ENCODE measurements around the gene DCAF15.
A peak's percentile ranks its signal among the peaks of the same experiment; 100 is the strongest.

DCAF15 gene

GRCh38 chr19:13995878-13996765 lies 43.8 kb downstream of the DCAF15 start:
- Histone ChIP-seq H3K23ac (ENCODE audit: low read length in 2 of 2) (no peak overlapping the region), H2BK120ac (ENCODE audit: low read depth, low read length) (no peak overlapping the region), H2BK15ac (ENCODE audit: low read depth, poor library complexity, severe bottlenecking) (no peak overlapping the region), H3K4ac (ENCODE audit: low read depth in 1 of 2, low read length in 2 of 2) (no peak overlapping the region), H3K27me3 (ENCODE audit: control insufficient read depth in 1 of 2, insufficient read depth in 1 of 2, low read length in 2 of 2) (no peaks in the 10 kb centered on the region), H2BK12ac (ENCODE audit: low read length in 2 of 2) (no peak overlapping the region), H4K91ac (ENCODE audit: low read length) (peak overlapping the region; percentile 21), H3K36me3 (ENCODE audit: control insufficient read depth in 1 of 2, insufficient read depth in 2 of 2, low read depth in 1 of 2, low read length in 2 of 2) (peaks cover 23 to 61% of the 10 kb centered on the region in 2 experiments), H3K79me1 (replicated peaks; ENCODE audit: low read length, poor library complexity, severe bottlenecking) (peaks cover 59% of the 10 kb centered on the region), H3K9me3 (ENCODE audit: control insufficient read depth, low read length) (peaks cover 10% of the 10 kb centered on the region), H3K14ac (ENCODE audit: low read length in 2 of 2) (no peak overlapping the region), H3K4me1 (ENCODE audit: control insufficient read depth, insufficient read depth, low read depth, low read length) (peaks cover 4% of the 10 kb centered on the region), H2AK5ac (ENCODE audit: low read length, severe bottlenecking) (no peak overlapping the region), H2BK5ac (ENCODE audit: low read depth, low read length, poor library complexity, severe bottlenecking) (no peak overlapping the region), H3K27ac (ENCODE audit: low read length, poor library complexity, severe bottlenecking) (no peak overlapping the region), H4K8ac (ENCODE audit: low read length) (no peak overlapping the region), H3K4me2 (ENCODE audit: low read length, poor library complexity, severe bottlenecking) (no peak overlapping the region), H2AFZ (ENCODE audit: low read depth, low read length) (no peak overlapping the region), H3K9ac (ENCODE audit: low read length) (no peak overlapping the region), H3K18ac (ENCODE audit: low read depth in 1 of 2, low read length in 2 of 2) (no peak overlapping the region), H3K4me3 (ENCODE audit: insufficient read depth in 1 of 2, low read depth in 1 of 2, low read length in 2 of 2) (no peak overlapping the region)
- WGBS = 92% methylated on average over 13 of the region's 14 CpGs
- no peak for DNase-seq

GRCh38 chr19:13996928-13997630 lies 44.8 kb downstream of the DCAF15 start:
- Histone ChIP-seq H3K14ac (ENCODE audit: low read length in 2 of 2) (no peak overlapping the region), H2AFZ (ENCODE audit: low read depth, low read length) (no peak overlapping the region), H3K79me1 (replicated peaks; ENCODE audit: low read length, poor library complexity, severe bottlenecking) (peaks cover 58% of the 10 kb centered on the region), H4K8ac (ENCODE audit: low read length) (no peak overlapping the region), H3K18ac (ENCODE audit: low read depth in 1 of 2, low read length in 2 of 2) (no peak overlapping the region), H3K4me2 (ENCODE audit: low read length, poor library complexity, severe bottlenecking) (no peak overlapping the region), H3K9me3 (ENCODE audit: control insufficient read depth, low read length) (peaks cover 10% of the 10 kb centered on the region), H2AK5ac (ENCODE audit: low read length, severe bottlenecking) (no peak overlapping the region), H3K4me3 (ENCODE audit: insufficient read depth in 1 of 2, low read depth in 1 of 2, low read length in 2 of 2) (no peak overlapping the region), H2BK5ac (ENCODE audit: low read depth, low read length, poor library complexity, severe bottlenecking) (no peak overlapping the region), H3K4ac (ENCODE audit: low read depth in 1 of 2, low read length in 2 of 2) (no peak overlapping the region), H2BK12ac (ENCODE audit: low read length in 2 of 2) (no peak overlapping the region), H2BK120ac (ENCODE audit: low read depth, low read length) (no peak overlapping the region), H3K27ac (ENCODE audit: low read length, poor library complexity, severe bottlenecking) (no peak overlapping the region), H3K9ac (ENCODE audit: low read length) (no peak overlapping the region), H3K36me3 (ENCODE audit: control insufficient read depth in 1 of 2, insufficient read depth in 2 of 2, low read depth in 1 of 2, low read length in 2 of 2) (peaks cover 21 to 55% of the 10 kb centered on the region in 2 experiments), H3K27me3 (ENCODE audit: control insufficient read depth in 1 of 2, insufficient read depth in 1 of 2, low read length in 2 of 2) (no peaks in the 10 kb centered on the region), H3K23ac (ENCODE audit: low read length in 2 of 2) (no peak overlapping the region), H2BK15ac (ENCODE audit: low read depth, poor library complexity, severe bottlenecking) (no peak overlapping the region), H4K91ac (ENCODE audit: low read length) (no peak overlapping the region), H3K4me1 (ENCODE audit: control insufficient read depth, insufficient read depth, low read depth, low read length) (peaks cover 4% of the 10 kb centered on the region)
- 94% methylated on average over 22 of the region's 22 CpGs for WGBS
- no peak for DNase-seq

- 97% methylated on average over 6 of the region's 6 CpGs for WGBS
- no peak overlapping the region for H3K14ac ChIP-seq (ENCODE audit: low read length in 2 of 2)
Measured at GRCh38 chr19:13997631-13997962, 45.3 kb downstream of the DCAF15 start.

GRCh38 chr19:13998426-13998825 lies 46.1 kb downstream of the DCAF15 start:
- no peak overlapping the region for H4K91ac ChIP-seq (ENCODE audit: low read length)
- no peak overlapping the region for H3K27ac ChIP-seq (ENCODE audit: low read length, poor library complexity, severe bottlenecking)
- peaks cover 50% of the 10 kb centered on the region for H3K79me1 ChIP-seq (replicated peaks; ENCODE audit: low read length, poor library complexity, severe bottlenecking)
- no peak overlapping the region for H2BK120ac ChIP-seq (ENCODE audit: low read depth, low read length)
- DNase-seq = no peak
- no peak overlapping the region for H3K9ac ChIP-seq (ENCODE audit: low read length)
- H3K4me1 ChIP-seq (ENCODE audit: control insufficient read depth, insufficient read depth, low read depth, low read length) = peaks cover 6% of the 10 kb centered on the region
- H4K8ac ChIP-seq (ENCODE audit: low read length) = no peak overlapping the region
- H2AK5ac ChIP-seq (ENCODE audit: low read length, severe bottlenecking) = no peak overlapping the region
- peaks cover 10% of the 10 kb centered on the region for H3K9me3 ChIP-seq (ENCODE audit: control insufficient read depth, low read length)
- no peak overlapping the region for H2AFZ ChIP-seq (ENCODE audit: low read depth, low read length)
- no peaks in the 10 kb centered on the region for H3K27me3 ChIP-seq (ENCODE audit: control insufficient read depth in 1 of 2, insufficient read depth in 1 of 2, low read length in 2 of 2)
- no peak overlapping the region for H2BK5ac ChIP-seq (ENCODE audit: low read depth, low read length, poor library complexity, severe bottlenecking)
- no peak overlapping the region for H3K18ac ChIP-seq (ENCODE audit: low read depth in 1 of 2, low read length in 2 of 2)
- H3K14ac ChIP-seq (ENCODE audit: low read length in 2 of 2) = no peak overlapping the region
- H2BK12ac ChIP-seq (ENCODE audit: low read length in 2 of 2) = no peak overlapping the region
- H2BK15ac ChIP-seq (ENCODE audit: low read depth, poor library complexity, severe bottlenecking) = no peak overlapping the region
- no peak overlapping the region for H3K4me2 ChIP-seq (ENCODE audit: low read length, poor library complexity, severe bottlenecking)
- no peak overlapping the region for H3K23ac ChIP-seq (ENCODE audit: low read length in 2 of 2)
- H3K4ac ChIP-seq (ENCODE audit: low read depth in 1 of 2, low read length in 2 of 2) = no peak overlapping the region
- peaks cover 13 to 45% of the 10 kb centered on the region in 2 experiments for H3K36me3 ChIP-seq (ENCODE audit: control insufficient read depth in 1 of 2, insufficient read depth in 2 of 2, low read depth in 1 of 2, low read length in 2 of 2)
- 96% methylated on average over 1 of the region's 1 CpG for WGBS
- H3K4me3 ChIP-seq (ENCODE audit: insufficient read depth in 1 of 2, low read depth in 1 of 2, low read length in 2 of 2) = no peak overlapping the region

More at GRCh38 chr19:13997631-13997962, 45.3 kb downstream of the DCAF15 start:
- no peak overlapping the region for H2AFZ ChIP-seq (ENCODE audit: low read depth, low read length)
- H3K4me3 ChIP-seq (ENCODE audit: insufficient read depth in 1 of 2, low read depth in 1 of 2, low read length in 2 of 2) = no peak overlapping the region
- H2AK5ac ChIP-seq (ENCODE audit: low read length, severe bottlenecking) = no peak overlapping the region
- H3K36me3 ChIP-seq (ENCODE audit: control insufficient read depth in 1 of 2, insufficient read depth in 2 of 2, low read depth in 1 of 2, low read length in 2 of 2) = peaks cover 16 to 50% of the 10 kb centered on the region in 2 experiments
- H3K27me3 ChIP-seq (ENCODE audit: control insufficient read depth in 1 of 2, insufficient read depth in 1 of 2, low read length in 2 of 2) = no peaks in the 10 kb centered on the region
- peaks cover 54% of the 10 kb centered on the region for H3K79me1 ChIP-seq (replicated peaks; ENCODE audit: low read length, poor library complexity, severe bottlenecking)
- H3K9ac ChIP-seq (ENCODE audit: low read length) = no peak overlapping the region
- H2BK12ac ChIP-seq (ENCODE audit: low read length in 2 of 2) = no peak overlapping the region
- no peak overlapping the region for H2BK5ac ChIP-seq (ENCODE audit: low read depth, low read length, poor library complexity, severe bottlenecking)
- H3K18ac ChIP-seq (ENCODE audit: low read depth in 1 of 2, low read length in 2 of 2) = no peak overlapping the region
- no peak overlapping the region for H2BK15ac ChIP-seq (ENCODE audit: low read depth, poor library complexity, severe bottlenecking)
- no peak overlapping the region for H4K8ac ChIP-seq (ENCODE audit: low read length)
- peaks cover 10% of the 10 kb centered on the region for H3K9me3 ChIP-seq (ENCODE audit: control insufficient read depth, low read length)
- H3K4ac ChIP-seq (ENCODE audit: low read depth in 1 of 2, low read length in 2 of 2) = no peak overlapping the region
- no peak overlapping the region for H3K23ac ChIP-seq (ENCODE audit: low read length in 2 of 2)
- no peak overlapping the region for H3K4me2 ChIP-seq (ENCODE audit: low read length, poor library complexity, severe bottlenecking)
- no peak overlapping the region for H2BK120ac ChIP-seq (ENCODE audit: low read depth, low read length)
- no peak overlapping the region for H3K27ac ChIP-seq (ENCODE audit: low read length, poor library complexity, severe bottlenecking)
- no peak for DNase-seq
- no peak overlapping the region for H4K91ac ChIP-seq (ENCODE audit: low read length)
- peaks cover 4% of the 10 kb centered on the region for H3K4me1 ChIP-seq (ENCODE audit: control insufficient read depth, insufficient read depth, low read depth, low read length)

Data from mesenchymal stem cell (in vitro differentiated cells and primary cell).